ENCODE measurements around the gene DHX38. TPM values are rescaled to one million over a fixed set of nuclear protein-coding genes. Genes with fewer than 3 reads are reported as not detected.
"Not testable (repeated sequence)": the region's sequence is repeated elsewhere in the genome, so short reads cannot be mapped to it uniquely, and the experiment has no call there.

DHX38 gene
- total and polyA plus RNA-seq, 2 of the 13 experiments (the other 11 are each of a cell fraction or from before 2014, with no cell fraction given) = 54.4 to 85.9 TPM

DNA sequence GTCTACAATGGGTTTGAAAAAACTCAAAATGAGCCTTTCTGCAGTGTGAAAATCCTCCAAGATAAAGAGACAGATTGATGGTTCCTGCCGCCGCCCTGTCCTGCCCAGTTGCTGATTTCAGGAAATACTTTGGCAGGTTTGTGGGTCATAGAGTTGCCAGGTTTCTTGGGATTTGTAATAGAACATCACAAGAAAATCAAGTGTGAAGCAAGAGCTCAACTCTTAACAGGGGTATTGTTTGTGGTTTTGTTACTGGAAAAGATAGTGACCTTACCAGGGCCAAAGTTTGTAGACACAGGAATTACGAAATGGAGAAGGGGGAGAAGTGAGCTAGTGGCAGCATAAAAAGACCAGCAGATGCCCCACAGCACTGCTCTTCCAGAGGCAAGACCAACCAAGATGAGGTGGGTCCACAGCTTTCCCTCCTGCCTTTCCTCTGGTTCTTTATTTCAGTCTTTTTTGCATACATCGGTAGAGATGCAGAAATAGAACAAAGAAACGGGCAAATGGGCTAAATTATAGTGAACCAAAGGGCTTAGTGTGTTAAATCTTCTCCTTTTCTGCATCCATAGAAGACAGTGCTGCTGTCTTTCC, 39.3 kb upstream of the DHX38 start, which contains the start of gene HP (continued):
- TF ChIP-seq TGIF2 (CRISPR knock-in tag; IDR thresholded peaks at IDR 0.05) = 0 out of 2 replicates have a peak, but pooled peaks have one; percentile 41
- peak; percentile 52; the same call in 1 of the 2 replicates for TF ChIP-seq ZNF772 (CRISPR knock-in tag; IDR thresholded peaks at IDR 0.05)
- TF ChIP-seq MXD4 (CRISPR knock-in tag; IDR thresholded peaks at IDR 0.05) = 0 out of 2 replicates have a peak, but pooled peaks have one; percentile 14
- TF ChIP-seq, protein P1, sequence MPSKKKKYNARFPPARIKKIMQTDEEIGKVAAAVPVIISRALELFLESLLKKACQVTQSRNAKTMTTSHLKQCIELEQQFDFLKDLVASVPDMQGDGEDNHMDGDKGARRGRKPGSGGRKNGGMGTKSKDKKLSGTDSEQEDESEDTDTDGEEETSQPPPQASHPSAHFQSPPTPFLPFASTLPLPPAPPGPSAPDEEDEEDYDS (CRISPR knock-in tag; IDR thresholded peaks at IDR 0.05) = peak; percentile 46; the same call in 1 of the 2 replicates
- TF ChIP-seq HNF4G (IDR thresholded peaks at IDR 0.05; ENCODE audit: borderline replicate concordance, low read depth, low read length) = peak; percentile 56; the same call in 1 of the 2 replicates
- TF ChIP-seq HNF4G (CRISPR knock-in tag; IDR thresholded peaks at IDR 0.05; ENCODE audit: borderline replicate concordance, low read depth) = not testable (repeated sequence)
- peak; percentile 68; the same call in 1 of the 2 replicates for TF ChIP-seq HOXA5 (CRISPR knock-in tag; IDR thresholded peaks at IDR 0.05)
- TF ChIP-seq, protein P2, sequence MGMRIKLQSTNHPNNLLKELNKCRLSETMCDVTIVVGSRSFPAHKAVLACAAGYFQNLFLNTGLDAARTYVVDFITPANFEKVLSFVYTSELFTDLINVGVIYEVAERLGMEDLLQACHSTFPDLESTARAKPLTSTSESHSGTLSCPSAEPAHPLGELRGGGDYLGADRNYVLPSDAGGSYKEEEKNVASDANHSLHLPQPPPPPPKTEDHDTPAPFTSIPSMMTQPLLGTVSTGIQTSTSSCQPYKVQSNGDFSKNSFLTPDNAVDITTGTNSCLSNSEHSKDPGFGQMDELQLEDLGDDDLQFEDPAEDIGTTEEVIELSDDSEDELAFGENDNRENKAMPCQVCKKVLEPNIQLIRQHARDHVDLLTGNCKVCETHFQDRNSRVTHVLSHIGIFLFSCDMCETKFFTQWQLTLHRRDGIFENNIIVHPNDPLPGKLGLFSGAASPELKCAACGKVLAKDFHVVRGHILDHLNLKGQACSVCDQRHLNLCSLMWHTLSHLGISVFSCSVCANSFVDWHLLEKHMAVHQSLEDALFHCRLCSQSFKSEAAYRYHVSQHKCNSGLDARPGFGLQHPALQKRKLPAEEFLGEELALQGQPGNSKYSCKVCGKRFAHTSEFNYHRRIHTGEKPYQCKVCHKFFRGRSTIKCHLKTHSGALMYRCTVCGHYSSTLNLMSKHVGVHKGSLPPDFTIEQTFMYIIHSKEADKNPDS (CRISPR knock-in tag; IDR thresholded peaks at IDR 0.05) = 0 out of 2 replicates have a peak, but pooled peaks have one; percentile 56

DNA sequence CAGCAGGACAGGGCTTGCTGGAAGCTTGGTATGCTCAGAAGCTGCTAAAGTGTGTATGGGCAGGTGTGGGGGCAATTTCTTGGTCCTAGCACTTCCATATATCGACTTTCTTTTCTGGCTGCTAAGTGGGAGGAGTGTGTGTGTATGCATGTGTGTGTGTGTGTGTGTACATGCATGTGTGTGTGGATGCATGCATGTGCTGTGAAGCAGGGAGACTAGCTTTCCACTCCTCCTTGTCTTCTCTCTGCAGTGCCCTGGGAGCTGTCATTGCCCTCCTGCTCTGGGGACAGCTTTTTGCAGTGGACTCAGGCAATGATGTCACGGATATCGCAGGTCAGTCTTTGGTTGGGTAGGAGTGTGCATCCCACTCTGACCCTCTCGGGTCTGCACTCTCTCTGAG, 37.7 kb upstream of the DHX38 start:
- POLR2A ChIA-PET = no interaction called here
- CTCF ChIA-PET (ENCODE audit: low intra/inter-chr PET ratio, low total read pairs) = no interaction called here
- ATAC-seq = no peak
- FAIRE-seq = no peak
- in situ Hi-C loops (cut with HindIII; ENCODE audit: extremely low pct_ligation_motif_present, low pct_unique_long_range_greater_than_20kb) = no loop called here
- H3K27ac ChIP-seq (ENCODE audit: extremely low read length, insufficient read depth, low read length) = peak overlapping the region; percentile 23
- 0 out of 2 replicates have a peak overlapping the region, but pooled peaks have one; percentile 6 for H3K9ac ChIP-seq (ENCODE audit: insufficient read depth, low read depth, low read length)
- peaks cover 61% of the 10 kb centered on the region for H3K4me1 ChIP-seq (ENCODE audit: insufficient read depth, low read length)
- peaks cover 3% of the 10 kb centered on the region for H3K79me2 ChIP-seq (ENCODE audit: insufficient read depth, low read length)
- H4K20me1 ChIP-seq (ENCODE audit: insufficient read depth, low read length) = no peaks in the 10 kb centered on the region
- peak overlapping the region in 1 of 3 experiments; percentile 7; a peak in 1 of 6 replicates for H3K4me3 ChIP-seq (replicated peaks in 1 of 3; ENCODE audit: insufficient read depth in 1 of 3, low read depth in 2 of 3, low read length in 3 of 3)
- DNase-seq (ENCODE audit: low spot score) = no peak
- WGBS (ENCODE audit: low lambda C conversion rate) = 89% methylated on average over 4 of the region's 4 CpGs
- H3K36me3 ChIP-seq (replicated peaks in 1 of 2; ENCODE audit: control insufficient read depth in 1 of 2, insufficient read depth in 2 of 2, low read length in 2 of 2) = peaks cover 0 to 3% of the 10 kb centered on the region in 2 experiments; a peak in 2 of 5 replicates
- no peak overlapping the region for H2AFZ ChIP-seq (ENCODE audit: low read length)
- intact Hi-C loops (cut with micrococcal nuclease; ENCODE audit: unreplicated experiment) = no loop called here
- no peaks in the 10 kb centered on the region for H3K9me3 ChIP-seq (ENCODE audit: low read length)
- no peaks in the 10 kb centered on the region for H3K27me3 ChIP-seq (ENCODE audit: control insufficient read depth in 1 of 2, insufficient read depth in 2 of 2, low read length in 2 of 2)
- BruUV-seq (replicated peaks) = no TSS peak
- peak overlapping the region; percentile 79 for H3K4me2 ChIP-seq (ENCODE audit: low read depth, low read length)
- TF ChIP-seq, protein P3, sequence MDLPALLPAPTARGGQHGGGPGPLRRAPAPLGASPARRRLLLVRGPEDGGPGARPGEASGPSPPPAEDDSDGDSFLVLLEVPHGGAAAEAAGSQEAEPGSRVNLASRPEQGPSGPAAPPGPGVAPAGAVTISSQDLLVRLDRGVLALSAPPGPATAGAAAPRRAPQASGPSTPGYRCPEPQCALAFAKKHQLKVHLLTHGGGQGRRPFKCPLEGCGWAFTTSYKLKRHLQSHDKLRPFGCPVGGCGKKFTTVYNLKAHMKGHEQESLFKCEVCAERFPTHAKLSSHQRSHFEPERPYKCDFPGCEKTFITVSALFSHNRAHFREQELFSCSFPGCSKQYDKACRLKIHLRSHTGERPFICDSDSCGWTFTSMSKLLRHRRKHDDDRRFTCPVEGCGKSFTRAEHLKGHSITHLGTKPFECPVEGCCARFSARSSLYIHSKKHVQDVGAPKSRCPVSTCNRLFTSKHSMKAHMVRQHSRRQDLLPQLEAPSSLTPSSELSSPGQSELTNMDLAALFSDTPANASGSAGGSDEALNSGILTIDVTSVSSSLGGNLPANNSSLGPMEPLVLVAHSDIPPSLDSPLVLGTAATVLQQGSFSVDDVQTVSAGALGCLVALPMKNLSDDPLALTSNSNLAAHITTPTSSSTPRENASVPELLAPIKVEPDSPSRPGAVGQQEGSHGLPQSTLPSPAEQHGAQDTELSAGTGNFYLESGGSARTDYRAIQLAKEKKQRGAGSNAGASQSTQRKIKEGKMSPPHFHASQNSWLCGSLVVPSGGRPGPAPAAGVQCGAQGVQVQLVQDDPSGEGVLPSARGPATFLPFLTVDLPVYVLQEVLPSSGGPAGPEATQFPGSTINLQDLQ (CRISPR knock-in tag; IDR thresholded peaks at IDR 0.05) = 0 out of 2 replicates have a peak, but pooled peaks have one; percentile 55
- TF ChIP-seq, protein P4, sequence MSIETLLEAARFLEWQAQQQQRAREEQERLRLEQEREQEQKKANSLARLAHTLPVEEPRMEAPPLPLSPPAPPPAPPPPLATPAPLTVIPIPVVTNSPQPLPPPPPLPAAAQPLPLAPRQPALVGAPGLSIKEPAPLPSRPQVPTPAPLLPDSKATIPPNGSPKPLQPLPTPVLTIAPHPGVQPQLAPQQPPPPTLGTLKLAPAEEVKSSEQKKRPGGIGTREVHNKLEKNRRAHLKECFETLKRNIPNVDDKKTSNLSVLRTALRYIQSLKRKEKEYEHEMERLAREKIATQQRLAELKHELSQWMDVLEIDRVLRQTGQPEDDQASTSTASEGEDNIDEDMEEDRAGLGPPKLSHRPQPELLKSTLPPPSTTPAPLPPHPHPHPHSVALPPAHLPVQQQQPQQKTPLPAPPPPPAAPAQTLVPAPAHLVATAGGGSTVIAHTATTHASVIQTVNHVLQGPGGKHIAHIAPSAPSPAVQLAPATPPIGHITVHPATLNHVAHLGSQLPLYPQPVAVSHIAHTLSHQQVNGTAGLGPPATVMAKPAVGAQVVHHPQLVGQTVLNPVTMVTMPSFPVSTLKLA (IDR thresholded peaks at IDR 0.05) = peak; percentile 71
- TF ChIP-seq ZNF563 (CRISPR knock-in tag; IDR thresholded peaks at IDR 0.05) (no peak), RXRA (CRISPR knock-in tag; IDR thresholded peaks at IDR 0.05) (no peak), MTA1 (CRISPR knock-in tag; IDR thresholded peaks at IDR 0.05; ENCODE audit: borderline replicate concordance) (no peak)
- TF ChIP-seq, protein P5, sequence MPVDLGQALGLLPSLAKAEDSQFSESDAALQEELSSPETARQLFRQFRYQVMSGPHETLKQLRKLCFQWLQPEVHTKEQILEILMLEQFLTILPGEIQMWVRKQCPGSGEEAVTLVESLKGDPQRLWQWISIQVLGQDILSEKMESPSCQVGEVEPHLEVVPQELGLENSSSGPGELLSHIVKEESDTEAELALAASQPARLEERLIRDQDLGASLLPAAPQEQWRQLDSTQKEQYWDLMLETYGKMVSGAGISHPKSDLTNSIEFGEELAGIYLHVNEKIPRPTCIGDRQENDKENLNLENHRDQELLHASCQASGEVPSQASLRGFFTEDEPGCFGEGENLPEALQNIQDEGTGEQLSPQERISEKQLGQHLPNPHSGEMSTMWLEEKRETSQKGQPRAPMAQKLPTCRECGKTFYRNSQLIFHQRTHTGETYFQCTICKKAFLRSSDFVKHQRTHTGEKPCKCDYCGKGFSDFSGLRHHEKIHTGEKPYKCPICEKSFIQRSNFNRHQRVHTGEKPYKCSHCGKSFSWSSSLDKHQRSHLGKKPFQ (CRISPR knock-in tag; IDR thresholded peaks at IDR 0.05; ENCODE audit: insufficient replicate concordance) = no peak
